GM21737 (cell line): ENCODE results near the gene GALNT10.

Experiments used
- ATAC-seq: cut with Tn5 transposase; IDR thresholded peaks from one replicate; pipeline ENCODE4 v1.9.1; 2021; ENCODE audit warnings: mild to moderate bottlenecking, moderate library complexity; ENCODE audit not compliant: unreplicated experiment

GALNT10 gene

GRCh38 chr5:154397652-154398406 is 207.3 kb downstream of the GALNT10 start:
- no peak for ATAC-seq

- no peak for ATAC-seq
Observed at GRCh38 chr5:154400678-154401077, 210.1 kb downstream of the GALNT10 start.

GRCh38 chr5:154401355-154401754 is 210.8 kb downstream of the GALNT10 start:
- no peak for ATAC-seq

GRCh38 chr5:154401931-154402330 is 211.4 kb downstream of the GALNT10 start:
- ATAC-seq: no peak

GRCh38 chr5:154402611-154403010 is 212.1 kb downstream of the GALNT10 start:
- no peak for ATAC-seq

- ATAC-seq: no peak
Observed at GRCh38 chr5:154403234-154403633, 212.7 kb downstream of the GALNT10 start.

- no peak for ATAC-seq
Observed at GRCh38 chr5:154403776-154404387, 213.3 kb downstream of the GALNT10 start.

- ATAC-seq: peak; percentile 98
Observed at GRCh38 chr5:154405078-154405792, 214.7 kb downstream of the GALNT10 start.

- ATAC-seq: no peak
Observed at GRCh38 chr5:154406231-154406630, 215.7 kb downstream of the GALNT10 start.

- ATAC-seq: no peak
Observed at GRCh38 chr5:154406826-154407225, 216.3 kb downstream of the GALNT10 start.

- ATAC-seq: no peak
Observed at GRCh38 chr5:154408811-154409210, 218.3 kb downstream of the GALNT10 start.

- ATAC-seq: no peak
Observed at GRCh38 chr5:154409230-154409840, 218.8 kb downstream of the GALNT10 start.

GRCh38 chr5:154410008-154410407 is 219.5 kb downstream of the GALNT10 start:
- no peak for ATAC-seq

GRCh38 chr5:154410786-154411185 is 220.3 kb downstream of the GALNT10 start:
- ATAC-seq: no peak

GRCh38 chr5:154411338-154411737 is 220.8 kb downstream of the GALNT10 start:
- ATAC-seq: no peak

GRCh38 chr5:154412316-154412715 is 221.8 kb downstream of the GALNT10 start:
- ATAC-seq: no peak

- no peak for ATAC-seq
Observed at GRCh38 chr5:154412925-154413324, 222.4 kb downstream of the GALNT10 start.

GRCh38 chr5:154415114-154415513 is 224.6 kb downstream of the GALNT10 start:
- ATAC-seq: no peak

- ATAC-seq: no peak
Observed at GRCh38 chr5:154418344-154418820, 227.8 kb downstream of the GALNT10 start.

GRCh38 chr5:154419236-154419635 is 228.7 kb downstream of the GALNT10 start:
- no peak for ATAC-seq

GRCh38 chr5:154421868-154422267 is 231.3 kb downstream of the GALNT10 start:
- ATAC-seq: no peak
